ENCODE results near the gene HAPLN2.
"Not testable (repeated sequence)": the region's sequence is repeated elsewhere in the genome, so short reads cannot be mapped to it uniquely, and the experiment has no call there.

The HAPLN2 gene

GRCh38 chr1:156623946-156624813 lies 5.0 kb downstream of the HAPLN2 start:
- DNase-seq, result no peak

GRCh38 chr1:156624814-156625435 lies 5.7 kb downstream of the HAPLN2 start:
- DNase-seq, result no peak

DNA sequence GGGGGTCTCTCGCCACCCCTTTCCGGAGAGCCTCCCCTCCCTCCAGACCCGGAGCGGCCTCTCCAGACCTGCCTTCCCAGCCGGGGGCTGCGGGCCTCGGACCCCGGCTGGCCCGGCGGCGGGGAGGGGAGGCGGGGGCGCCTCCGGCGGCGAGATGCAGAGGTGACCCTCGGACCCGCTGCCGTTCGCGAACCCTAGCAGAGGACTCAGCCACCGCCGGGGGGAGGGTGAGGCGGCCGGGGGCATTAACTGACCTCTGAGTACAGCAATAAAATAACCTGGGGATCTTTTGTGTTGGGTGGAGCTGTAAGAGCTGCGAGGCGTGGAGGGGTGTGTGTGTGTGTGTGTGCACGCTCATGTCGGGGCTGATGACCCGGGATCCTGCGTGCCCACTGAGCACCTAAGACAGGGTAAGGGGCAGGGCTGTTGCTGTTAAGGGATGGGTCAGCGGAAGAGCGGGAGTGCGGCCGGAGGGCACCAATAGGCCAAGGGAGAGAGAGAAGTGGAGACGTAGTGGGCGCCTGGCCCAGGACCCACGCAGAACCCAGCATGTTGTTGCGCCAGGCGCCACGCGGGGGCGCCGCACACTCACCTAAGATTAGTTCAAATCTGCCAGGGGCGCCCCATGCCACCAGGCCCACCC lies 6.3 kb downstream of the HAPLN2 start:
- DNase-seq, result no peak

DNA sequence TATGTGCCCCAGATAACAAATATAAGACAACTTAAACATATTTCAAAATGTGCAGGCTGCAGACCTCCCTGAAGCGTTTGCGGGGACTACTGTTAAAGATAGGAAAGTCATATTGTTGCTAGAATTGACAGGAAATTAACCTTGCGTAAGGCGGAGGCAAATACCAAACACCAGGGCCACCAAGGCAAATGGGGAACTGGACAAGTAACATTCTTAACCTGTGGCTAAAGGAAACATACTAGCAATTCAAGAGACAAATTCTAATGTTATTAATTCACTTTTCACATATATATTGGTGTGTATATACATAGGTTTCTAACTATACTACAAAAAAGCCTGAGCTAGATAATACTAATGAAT lies 6.8 kb downstream of the HAPLN2 start:
- DNase-seq, result no peak

GRCh38 chr1:156627313-156627880 lies 8.2 kb downstream of the HAPLN2 start:
- no peak for DNase-seq

GRCh38 chr1:156629823-156630449 lies 10.7 kb downstream of the HAPLN2 start:
- no peak for DNase-seq

GRCh38 chr1:156631152-156631551 lies 11.9 kb downstream of the HAPLN2 start:
- not testable (repeated sequence) for DNase-seq

GRCh38 chr1:156632355-156632754 lies 13.1 kb downstream of the HAPLN2 start:
- DNase-seq, result no peak

DNA sequence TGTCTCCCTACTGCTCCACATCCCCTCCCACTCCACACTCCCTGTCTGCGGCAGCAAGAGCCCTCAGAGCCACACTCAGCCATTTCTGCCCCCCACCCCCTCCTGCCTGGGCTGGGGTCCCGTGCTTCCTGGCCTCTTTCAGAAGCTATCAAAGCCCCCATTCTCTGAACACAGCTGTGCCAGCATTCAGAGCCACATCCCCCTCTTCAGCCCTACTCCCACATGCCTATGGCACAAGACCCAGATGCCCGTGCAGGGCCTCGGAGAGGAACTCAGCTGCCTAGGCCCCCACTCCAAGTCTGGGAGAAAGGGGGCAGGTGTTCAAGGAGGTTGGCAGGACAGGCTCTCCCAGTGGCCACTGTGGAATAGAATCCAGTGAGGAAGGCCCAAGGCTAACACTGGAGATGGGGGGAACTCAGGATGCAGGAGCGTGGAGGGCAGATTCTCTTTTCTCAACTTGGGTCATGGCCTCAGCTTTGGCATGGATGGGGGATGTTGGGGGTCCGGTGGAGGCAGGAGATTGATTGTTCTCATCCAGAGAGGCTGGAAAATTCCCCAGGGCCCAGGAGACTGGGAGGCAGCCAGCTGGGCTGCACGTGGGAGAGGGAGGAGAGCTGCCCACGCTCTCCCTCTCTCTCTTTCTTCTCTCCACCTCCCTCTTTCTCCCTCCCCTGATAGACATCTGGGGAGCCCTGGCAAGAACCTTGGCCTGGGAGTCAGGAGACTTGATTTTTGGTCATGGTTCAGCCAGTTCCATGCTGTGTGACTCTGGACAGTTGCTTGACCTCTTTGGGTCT lies 19.2 kb downstream of the HAPLN2 start:
- no peak for DNase-seq

GRCh38 chr1:156639601-156640101 lies 20.4 kb downstream of the HAPLN2 start:
- DNase-seq, result no peak

DNA sequence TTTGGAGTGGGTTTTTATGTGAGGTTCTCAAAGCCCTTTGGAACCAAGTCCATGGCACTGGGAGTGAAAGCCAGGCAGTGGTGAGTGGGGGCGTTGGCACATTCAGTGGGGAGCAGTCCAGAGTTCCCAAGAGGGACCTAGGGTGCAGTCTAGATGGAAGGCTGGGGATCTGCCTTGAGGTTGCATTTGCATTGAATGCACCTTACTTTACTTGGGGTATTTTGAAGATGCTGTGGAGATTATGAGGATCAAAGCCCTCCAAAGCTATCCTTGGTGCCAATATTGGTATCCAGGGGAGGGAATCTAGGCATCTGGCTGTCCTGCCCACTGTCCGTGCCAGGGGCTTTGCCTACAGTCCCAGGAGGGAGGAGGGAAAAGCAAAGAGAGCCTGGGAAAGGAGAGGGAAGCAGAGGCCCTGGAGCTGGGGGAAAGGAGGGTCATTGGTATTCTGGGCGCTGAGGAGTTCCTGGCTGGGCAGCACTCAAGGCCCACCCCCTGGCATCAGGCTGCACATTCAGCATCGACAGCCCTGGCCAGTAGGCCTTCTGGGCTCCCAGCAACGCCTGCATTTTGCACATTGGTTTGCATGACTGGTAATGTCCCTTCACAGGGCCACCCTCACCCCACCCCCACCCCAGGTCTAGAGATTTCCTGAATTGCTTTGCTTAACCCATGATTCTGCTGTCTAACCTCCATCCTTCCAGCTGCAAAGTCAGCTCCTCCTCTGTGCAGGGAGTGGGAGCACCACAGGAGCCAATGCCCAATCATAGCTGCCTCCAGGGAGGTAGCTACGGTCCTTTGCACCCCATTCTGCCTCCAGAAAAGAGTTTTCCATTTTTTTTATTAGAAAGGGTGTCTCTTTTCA lies 21.9 kb downstream of the HAPLN2 start:
- no peak for DNase-seq

DNA sequence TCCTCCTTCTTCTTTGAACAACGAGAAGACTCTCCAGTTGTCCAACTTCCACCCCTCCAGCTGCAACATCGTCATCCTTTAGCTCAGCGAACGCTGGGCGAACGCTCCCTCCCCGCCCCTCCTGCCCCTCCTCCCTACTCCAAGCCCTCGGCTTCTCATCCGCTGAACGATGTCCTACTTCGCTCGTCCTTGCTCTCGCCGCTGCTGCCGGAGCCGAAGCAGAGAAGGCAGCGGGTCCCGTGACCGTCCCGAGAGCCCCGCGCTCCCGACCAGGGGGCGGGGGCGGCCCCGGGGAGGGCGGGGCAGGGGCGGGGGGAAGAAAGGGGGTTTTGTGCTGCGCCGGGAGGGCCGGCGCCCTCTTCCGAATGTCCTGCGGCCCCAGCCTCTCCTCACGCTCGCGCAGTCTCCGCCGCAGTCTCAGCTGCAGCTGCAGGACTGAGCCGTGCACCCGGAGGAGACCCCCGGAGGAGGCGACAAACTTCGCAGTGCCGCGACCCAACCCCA lies 22.6 kb downstream of the HAPLN2 start, which contains the start of gene BCAN:
TSS of gene BCAN (plus strand) at position 357 of the 504 bp plus-strand sequence. CDS start 3,938 bp downstream, outside the sequence.
- no peak for DNase-seq

- no peak for DNase-seq
Measured at GRCh38 chr1:156642265-156643048, 23.2 kb downstream of the HAPLN2 start.

DNA sequence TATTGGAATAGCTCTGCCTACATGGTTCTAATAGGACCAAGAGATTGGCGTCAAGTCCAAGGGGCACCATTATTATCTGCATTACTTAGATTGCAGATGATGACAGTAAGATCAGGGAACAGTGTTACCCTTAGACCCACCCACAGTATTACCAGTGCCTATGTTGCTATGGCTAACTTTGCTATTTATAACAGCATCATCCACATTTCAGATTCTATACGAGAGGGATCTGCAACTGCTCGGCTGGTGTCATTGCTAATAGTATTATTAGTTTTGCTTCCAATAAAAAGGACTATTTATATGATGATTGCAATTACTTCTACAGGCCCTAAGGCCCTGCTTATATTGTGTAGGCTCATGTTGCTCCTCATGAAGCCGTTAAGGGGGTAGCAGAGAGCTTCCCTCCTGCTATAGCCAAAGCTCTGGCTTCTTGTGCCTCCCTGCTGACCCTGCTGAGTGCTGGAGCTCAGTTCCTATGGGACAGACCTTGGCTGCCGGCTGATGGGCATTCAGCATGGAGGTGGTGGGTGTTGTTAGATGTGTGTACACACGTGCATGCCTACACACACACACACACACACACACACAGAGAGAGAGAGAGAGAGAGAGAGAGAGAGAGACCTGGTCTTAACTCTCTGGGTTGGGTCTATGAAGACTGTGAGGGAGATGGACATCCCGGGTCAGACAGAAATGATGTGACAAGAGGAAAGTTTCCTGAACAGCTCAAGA lies 24.0 kb downstream of the HAPLN2 start:
- no peak for DNase-seq

DNA sequence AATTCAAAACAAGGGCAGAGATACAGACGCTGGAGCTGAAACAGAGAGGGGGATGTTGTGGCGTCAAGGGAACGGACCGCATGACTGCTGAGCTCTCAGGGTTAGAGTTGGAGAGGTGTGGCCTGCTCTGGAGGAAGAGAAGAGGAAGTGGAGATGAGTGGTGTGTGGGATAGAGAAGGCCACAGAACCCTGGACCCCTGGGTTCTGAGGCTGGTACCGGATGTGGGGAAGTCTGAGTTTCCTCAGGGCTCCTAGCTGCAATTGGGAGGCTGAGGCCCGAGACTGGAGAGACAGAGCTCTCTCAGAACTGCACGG lies 24.5 kb downstream of the HAPLN2 start:
- DNase-seq, result no peak

DNA sequence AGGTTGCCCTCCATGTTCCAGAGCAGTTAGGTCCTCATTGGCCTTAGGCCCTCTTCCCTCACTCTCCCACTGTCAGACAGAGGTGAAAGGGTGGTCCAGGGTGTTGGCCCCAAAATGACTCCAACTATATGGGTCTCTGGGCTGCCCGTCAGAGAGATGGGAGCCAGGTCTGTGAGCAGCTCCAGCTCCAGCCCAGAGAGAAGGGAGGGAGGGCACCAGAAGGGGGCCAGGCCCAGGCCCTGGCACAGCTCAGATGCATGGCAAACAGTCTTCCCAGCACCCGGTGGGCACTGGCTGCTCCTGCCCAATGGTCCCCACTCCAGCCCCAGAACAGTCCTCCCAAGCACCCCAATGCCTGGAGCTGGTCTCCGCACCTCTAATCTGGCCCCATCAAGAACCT lies 24.9 kb downstream of the HAPLN2 start:
- no peak for DNase-seq

DNA sequence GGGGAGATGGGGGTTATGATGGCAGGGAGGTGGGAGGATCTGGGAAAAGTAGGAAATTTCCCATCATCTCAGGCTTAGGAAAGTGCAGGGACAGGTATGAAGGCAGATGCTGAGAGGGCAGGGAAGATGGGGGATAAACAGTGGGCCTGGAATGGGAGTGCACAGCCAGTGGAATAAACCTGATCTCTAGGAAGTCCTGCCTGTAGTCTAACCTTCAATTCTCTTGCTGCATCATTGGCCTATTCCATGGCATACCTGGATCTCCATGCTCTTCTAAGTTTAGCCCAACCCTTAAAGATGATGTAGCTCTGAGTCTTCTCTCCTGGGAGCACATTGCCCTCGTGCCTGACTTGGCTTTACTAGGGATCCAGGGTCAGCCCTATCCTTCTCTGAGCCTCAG lies 25.4 kb downstream of the HAPLN2 start:
- DNase-seq, result no peak

GRCh38 chr1:156645056-156645455 lies 25.8 kb downstream of the HAPLN2 start:
- DNase-seq, result no peak

- DNase-seq, result no peak
Measured at GRCh38 chr1:156645666-156646065, 26.5 kb downstream of the HAPLN2 start.
